Neutrophil (primary cell): ENCODE results near the gene TCF19.

ENCODE experiments used
- H3K27ac ChIP-seq: fragments of 200-600 bp; sonication (generic); 2 replicates; pipeline ENCODE4 v1.5.1; 2016; ENCODE audit warnings: mild to moderate bottlenecking, moderate library complexity
- H3K27me3 ChIP-seq: fragments of 200-600 bp; sonication (generic); 2 replicates; pipeline ENCODE4 v1.6.0; 2016; ENCODE audit warnings: mild to moderate bottlenecking
- H3K36me3 ChIP-seq: fragments of 200-600 bp; sonication (generic); 2 replicates; pipeline ENCODE4 v1.5.1; 2017
- H3K4me1 ChIP-seq, 2 experiments: fragments of 200-600 bp in 1 of 2; sonication (generic) in 1 of 2; 1 replicate in 1 of 2; 2 replicates in 1 of 2; pipeline versions ENCODE4 v1.5.1 to v1.6.1; 2013 to 2016; ENCODE audit warnings: low read depth in 1 of 2, low read length in 1 of 2, mild to moderate bottlenecking in 1 of 2, moderate library complexity in 1 of 2; ENCODE audit not compliant: control insufficient read depth in 1 of 2, insufficient read depth in 1 of 2
- H3K4me3 ChIP-seq, 2 experiments: fragments of 200-600 bp in 1 of 2; sonication (generic) in 1 of 2; 1 replicate in 1 of 2; 2 replicates in 1 of 2; pipeline ENCODE4 v1.5.1; 2013 to 2016; ENCODE audit warnings: low read depth in 1 of 2, low read length in 1 of 2, mild to moderate bottlenecking in 1 of 2, moderate library complexity in 1 of 2
- H3K9me3 ChIP-seq: fragments of 200-600 bp; sonication (generic); 2 replicates; pipeline ENCODE4 v1.5.1; 2016
- TF ChIP-seq, protein P1 (sequence below): fragments of 200-600 bp; sonication (generic); IDR thresholded peaks from 2 replicates; pipeline ENCODE4 v1.5.1; 2016; ENCODE audit warnings: antibody characterized with exemption

The TCF19 gene

GRCh38 chr6:31120151-31120915 is 38.1 kb upstream of the TCF19 start, which contains the start of gene CDSN:
Gene CDSN (minus strand): TSS chr6:31120446. CDS start chr6:31120419, 27 bp downstream.
- Histone ChIP-seq H3K4me1 (no peaks in the 10 kb centered on the region), H3K4me3 (no peak within 1 kb of the TSS)
- TF ChIP-seq, protein P1, sequence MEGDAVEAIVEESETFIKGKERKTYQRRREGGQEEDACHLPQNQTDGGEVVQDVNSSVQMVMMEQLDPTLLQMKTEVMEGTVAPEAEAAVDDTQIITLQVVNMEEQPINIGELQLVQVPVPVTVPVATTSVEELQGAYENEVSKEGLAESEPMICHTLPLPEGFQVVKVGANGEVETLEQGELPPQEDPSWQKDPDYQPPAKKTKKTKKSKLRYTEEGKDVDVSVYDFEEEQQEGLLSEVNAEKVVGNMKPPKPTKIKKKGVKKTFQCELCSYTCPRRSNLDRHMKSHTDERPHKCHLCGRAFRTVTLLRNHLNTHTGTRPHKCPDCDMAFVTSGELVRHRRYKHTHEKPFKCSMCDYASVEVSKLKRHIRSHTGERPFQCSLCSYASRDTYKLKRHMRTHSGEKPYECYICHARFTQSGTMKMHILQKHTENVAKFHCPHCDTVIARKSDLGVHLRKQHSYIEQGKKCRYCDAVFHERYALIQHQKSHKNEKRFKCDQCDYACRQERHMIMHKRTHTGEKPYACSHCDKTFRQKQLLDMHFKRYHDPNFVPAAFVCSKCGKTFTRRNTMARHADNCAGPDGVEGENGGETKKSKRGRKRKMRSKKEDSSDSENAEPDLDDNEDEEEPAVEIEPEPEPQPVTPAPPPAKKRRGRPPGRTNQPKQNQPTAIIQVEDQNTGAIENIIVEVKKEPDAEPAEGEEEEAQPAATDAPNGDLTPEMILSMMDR, result no peak

DNA sequence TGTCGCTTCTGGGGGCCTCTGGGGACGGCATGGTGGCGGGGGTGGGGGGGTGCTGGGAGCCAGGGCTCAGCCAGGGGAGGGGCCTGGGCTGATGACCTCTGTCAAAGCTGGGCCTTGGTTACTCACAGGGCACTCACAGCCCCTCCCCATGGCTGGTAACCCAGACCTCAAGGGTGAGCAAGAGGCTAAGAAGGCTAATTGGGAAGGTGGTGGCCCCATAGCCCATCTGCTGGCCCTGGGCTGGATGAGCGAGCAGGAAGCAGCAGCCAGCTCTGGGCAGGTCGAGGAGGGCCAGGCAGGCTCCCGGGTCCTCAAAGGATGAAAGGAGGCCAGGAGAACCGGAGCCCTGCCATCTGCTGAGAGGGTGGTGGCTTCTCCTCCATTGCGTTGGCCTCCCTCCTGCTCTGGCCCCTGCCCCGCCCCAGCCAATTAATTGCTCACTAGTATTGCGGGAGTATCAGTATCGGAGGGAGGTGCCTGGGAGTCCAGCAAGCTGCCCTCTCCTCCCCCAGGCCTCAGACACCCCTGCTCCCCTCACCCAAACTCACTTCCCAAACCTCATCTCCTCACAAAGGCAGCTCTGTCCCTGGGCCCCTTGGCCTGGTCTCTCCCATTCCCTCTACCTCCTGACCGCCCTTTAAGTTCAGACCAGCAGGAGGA is 37.1 kb upstream of the TCF19 start:
- peaks cover 16% of the 10 kb centered on the region for H3K27me3 ChIP-seq
- no peaks in the 10 kb centered on the region for H3K36me3 ChIP-seq
- H3K4me1 ChIP-seq, result no peaks in the 10 kb centered on the region
- no peak overlapping the region for H3K4me3 ChIP-seq
- no peak overlapping the region for H3K27ac ChIP-seq
- TF ChIP-seq, protein P1, result no peak
- no peaks in the 10 kb centered on the region for H3K9me3 ChIP-seq

More at GRCh38 chr6:31120151-31120915, 38.1 kb upstream of the TCF19 start, which contains the start of gene CDSN:
- Histone ChIP-seq H3K9me3 (no peaks in the 10 kb centered on the region), H3K27me3 (peaks cover 22% of the 10 kb centered on the region), H3K27ac (no peak within 1 kb of the TSS), H3K36me3 (no peaks in the 10 kb centered on the region)

DNA sequence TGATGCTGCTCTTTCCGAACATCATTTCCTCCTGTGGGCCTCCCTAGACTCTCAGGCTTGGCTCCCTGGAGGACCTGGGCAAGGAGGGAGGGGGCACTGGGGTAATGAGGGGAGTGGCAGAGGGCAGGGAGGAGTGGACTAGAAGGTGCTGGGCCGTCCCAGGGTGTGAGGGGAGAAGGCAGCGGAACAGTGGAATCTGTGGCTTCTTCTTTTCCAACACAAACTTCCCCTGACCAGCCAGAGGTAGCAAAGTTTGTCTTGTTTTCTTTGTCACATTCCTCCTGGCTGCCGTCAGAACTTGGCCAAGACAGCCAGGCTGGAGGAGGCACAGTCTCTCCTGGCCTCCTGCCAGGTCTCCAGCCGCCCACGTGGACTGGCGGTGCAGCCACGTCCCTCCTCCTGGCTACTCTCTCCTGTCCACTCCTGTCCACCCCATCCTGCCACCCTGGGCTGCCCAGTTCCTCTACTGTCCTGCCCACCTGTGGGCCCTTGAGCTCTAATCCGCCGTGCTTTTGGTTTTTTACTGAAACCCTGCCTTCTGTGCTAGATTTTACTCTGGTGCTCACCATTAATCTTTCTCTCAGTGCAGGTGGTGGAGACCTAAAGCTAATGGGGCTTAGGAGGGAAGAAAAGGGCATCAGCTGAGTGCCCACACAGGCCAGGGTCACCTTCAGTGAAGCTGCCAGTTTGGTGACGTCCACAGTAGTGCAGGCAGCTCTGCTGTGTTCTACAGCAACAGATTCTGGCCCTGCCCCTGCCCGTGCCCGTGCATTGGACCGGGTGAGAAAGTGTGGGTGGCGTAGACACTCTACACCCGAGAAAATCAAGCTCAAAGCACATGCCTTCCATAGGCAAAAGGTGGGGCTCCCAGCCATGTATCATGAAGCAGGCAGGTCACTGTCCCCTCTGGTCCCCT is 35.3 kb upstream of the TCF19 start:
- Histone ChIP-seq H3K4me1 (no peaks in the 10 kb centered on the region), H3K27ac (no peak overlapping the region), H3K9me3 (no peaks in the 10 kb centered on the region), H3K36me3 (no peaks in the 10 kb centered on the region), H3K27me3 (peaks cover 11% of the 10 kb centered on the region), H3K4me3 (no peak overlapping the region)
- TF ChIP-seq, protein P1, result no peak

- no peaks in the 10 kb centered on the region for H3K9me3 ChIP-seq
- no peaks in the 10 kb centered on the region for H3K36me3 ChIP-seq
- no peak overlapping the region for H3K27ac ChIP-seq
- H3K4me3 ChIP-seq, result no peak overlapping the region
- H3K4me1 ChIP-seq, result no peaks in the 10 kb centered on the region
- H3K27me3 ChIP-seq, result peaks cover 25% of the 10 kb centered on the region
- TF ChIP-seq, protein P1, result no peak
Measured at GRCh38 chr6:31125162-31125561, 33.2 kb upstream of the TCF19 start.

- no peaks in the 10 kb centered on the region for H3K4me1 ChIP-seq
- no peak overlapping the region for H3K27ac ChIP-seq
- no peaks in the 10 kb centered on the region for H3K9me3 ChIP-seq
- H3K36me3 ChIP-seq, result no peaks in the 10 kb centered on the region
- TF ChIP-seq, protein P1, result no peak
- peaks cover 18% of the 10 kb centered on the region for H3K27me3 ChIP-seq
- H3K4me3 ChIP-seq, result no peak overlapping the region
Measured at GRCh38 chr6:31125586-31126363, 32.6 kb upstream of the TCF19 start.
